Breast epithelium (tissue), 4 donors: Measurements from ENCODE around the gene CHD1L. TPM values are rescaled to one million over a fixed set of nuclear protein-coding genes. Genes with fewer than 3 reads are reported as not detected.

ENCODE experiments used
- DNase-seq, 2 donors: peaks; one replicate each; pipeline ENCODE4 v3.0.0-alpha.2; 2019; ENCODE audit warnings: low spot score in 2 of 2
- H3K27ac ChIP-seq, 2 donors: fragments of 200-600 bp; sonication (generic) in 1 of 2; one replicate each; pipeline ENCODE4 v1.5.1; 2016 to 2019; ENCODE audit warnings: mild to moderate bottlenecking in 1 of 2
- H3K27me3 ChIP-seq, 2 donors: fragments of 200-600 bp; sonication (generic) in 1 of 2; one replicate each; pipeline versions ENCODE4 v1.5.1 to v1.6.0; 2017 to 2019; ENCODE audit warnings: control low read depth in 1 of 2, mild to moderate bottlenecking in 1 of 2
- H3K36me3 ChIP-seq: fragments of 200-600 bp; one replicate; pipeline ENCODE4 v1.5.1; 2019
- H3K4me1 ChIP-seq, 2 donors: fragments of 200-600 bp; sonication (generic); one replicate each; pipeline ENCODE4 v1.5.1; 2016 to 2019; ENCODE audit warnings: control low read depth in 1 of 2
- H3K4me3 ChIP-seq, 3 donors: fragments of 200-600 bp; sonication (generic); 1 replicate in 2 of 3; 2 replicates in 1 of 3; pipeline ENCODE4 v1.5.1; 2016 to 2019; ENCODE audit warnings: mild to moderate bottlenecking in 3 of 3, moderate library complexity in 2 of 3
- H3K9me3 ChIP-seq, 2 donors: fragments of 200-600 bp; sonication (generic) in 1 of 2; one replicate each; pipeline ENCODE4 v1.5.1; 2016 to 2019; ENCODE audit warnings: control low read depth in 1 of 2
- CTCF ChIP-seq, 3 donors: fragments of 450-650 bp; IDR thresholded peaks; one replicate each; pipeline ENCODE4 v1.5.1; 2016 to 2017; ENCODE audit warnings: antibody characterized with exemption in 3 of 3, mild to moderate bottlenecking in 3 of 3, moderate library complexity in 3 of 3
- POLR2A ChIP-seq: fragments of 450-650 bp; IDR thresholded peaks from one replicate; pipeline ENCODE4 v1.6.1; 2016; ENCODE audit warnings: antibody characterized with exemption, mild to moderate bottlenecking, moderate library complexity
- POLR2AphosphoS5 ChIP-seq, 3 donors: sonication (generic); formaldehyde crosslinking; IDR thresholded peaks; one replicate each; pipeline ENCODE4 v1.6.1; 2017; ENCODE audit warnings: antibody characterized with exemption in 3 of 3
- intact Hi-C: fragments of 100-400 bp; cut with DNase I; formaldehyde crosslinking; loops from one replicate; pipeline ENCODE4 v1.15.1; 2023; ENCODE audit warnings: low total_unique reads
- total RNA-seq, 3 donors: library from RNA; depleted of rRNA; stranded (reverse); fragments of >200 nt; gene quantifications; one replicate each; pipeline ENCODE4 v1.1.0, GENCODE V29; 2016

The CHD1L gene
- total RNA-seq, 3 donors from 2014 or later, result 16.2 to 27.9 (median 26.3) TPM

GRCh38 chr1:147246044-147246690, 3.7 kb downstream of the CHD1L start:
- Histone ChIP-seq H3K36me3 (no peaks in the 10 kb centered on the region), H3K27ac (no peak overlapping the region), H3K9me3 (no peaks in the 10 kb centered on the region), H3K4me3 (no peak overlapping the region), H3K27me3 (no peaks in the 10 kb centered on the region), H3K4me1 (no peaks in the 10 kb centered on the region)
- no peak for DNase-seq
- TF ChIP-seq POLR2A, result no peak
- no peak for TF ChIP-seq POLR2AphosphoS5 (IDR thresholded peaks at IDR 0.05)
- TF ChIP-seq CTCF (IDR thresholded peaks at IDR 0.05), result no peak
- intact Hi-C loops, result loop anchor here (10.0 kb wide), 1 partner anchor 71 kb away; the partner anchor contains the start of gene PRKAB2

- Histone ChIP-seq H3K27ac (no peak overlapping the region), H3K4me3 (no peak overlapping the region), H3K27me3 (no peaks in the 10 kb centered on the region), H3K9me3 (no peaks in the 10 kb centered on the region), H3K4me1 (no peaks in the 10 kb centered on the region), H3K36me3 (no peaks in the 10 kb centered on the region)
- intact Hi-C loops, result loop anchor here (10.0 kb wide), 1 partner anchor 72 kb away; the partner anchor contains the start of gene PRKAB2
- DNase-seq, result no peak
- TF ChIP-seq POLR2AphosphoS5 (IDR thresholded peaks at IDR 0.05) (no peak), CTCF (IDR thresholded peaks at IDR 0.05) (no peak), POLR2A (no peak)
Measured at GRCh38 chr1:147246910-147247655, 4.6 kb downstream of the CHD1L start.

- Histone ChIP-seq H3K4me3 (no peak overlapping the region), H3K9me3 (no peaks in the 10 kb centered on the region), H3K36me3 (no peaks in the 10 kb centered on the region), H3K27me3 (no peaks in the 10 kb centered on the region), H3K4me1 (no peaks in the 10 kb centered on the region), H3K27ac (no peak overlapping the region)
- no peak for DNase-seq
- intact Hi-C loops, result loop anchor here (10.0 kb wide), 1 partner anchor 73 kb away; the partner anchor contains the start of gene PRKAB2
- TF ChIP-seq CTCF (IDR thresholded peaks at IDR 0.05) (no peak), POLR2AphosphoS5 (IDR thresholded peaks at IDR 0.05) (no peak), POLR2A (no peak)
Measured at GRCh38 chr1:147247656-147248238, 5.3 kb downstream of the CHD1L start.

GRCh38 chr1:147252540-147252939, 10.1 kb downstream of the CHD1L start:
- DNase-seq, result no peak
- Histone ChIP-seq H3K9me3 (no peaks in the 10 kb centered on the region), H3K36me3 (no peaks in the 10 kb centered on the region), H3K27ac (no peak overlapping the region), H3K27me3 (no peaks in the 10 kb centered on the region), H3K4me3 (no peak overlapping the region), H3K4me1 (no peaks in the 10 kb centered on the region)
- intact Hi-C loops, result no loop called here
- TF ChIP-seq POLR2A (no peak), POLR2AphosphoS5 (IDR thresholded peaks at IDR 0.05) (no peak)

GRCh38 chr1:147260956-147261355, 18.5 kb downstream of the CHD1L start:
- Histone ChIP-seq H3K4me3 (no peak overlapping the region), H3K36me3 (no peaks in the 10 kb centered on the region), H3K9me3 (no peaks in the 10 kb centered on the region), H3K4me1 (no peaks in the 10 kb centered on the region), H3K27ac (no peak overlapping the region), H3K27me3 (no peaks in the 10 kb centered on the region)
- DNase-seq, result no peak
- intact Hi-C loops, result no loop called here
- no peak for TF ChIP-seq POLR2AphosphoS5 (IDR thresholded peaks at IDR 0.05)
- no peak for TF ChIP-seq POLR2A
- no peak for TF ChIP-seq CTCF (IDR thresholded peaks at IDR 0.05)
